Right ventricle myocardium inferior (tissue), 1 donor: ENCODE results near the gene GALNT9. TPM values are rescaled to one million over a fixed set of nuclear protein-coding genes. Genes with fewer than 3 reads are reported as not detected.
"Not testable (repeated sequence)": the region's sequence is repeated elsewhere in the genome, so short reads cannot be mapped to it uniquely, and the experiment has no call there.

ENCODE experiments used
- ATAC-seq: fragments of 200-7000 bp; cut with Tn5 transposase; one replicate; pipeline ENCODE4 v1.9.1; 2020; ENCODE audit warnings: mild to moderate bottlenecking, moderate library complexity
- DNase-seq: peaks from one replicate; pipeline ENCODE4 v3.0.0; 2021; ENCODE audit errors: missing footprints
- intact Hi-C: fragments of 100-400 bp; cut with DNase I; formaldehyde crosslinking; loops from one replicate; pipeline ENCODE4 v1.11.0; 2022
- total RNA-seq: library from RNA; stranded (reverse); fragmentation: NEBNext Ultra II Directional; extraction: Animal tissue kit (Norgen Biotek cat#: 25700); gene quantifications from one replicate; pipeline ENCODE4 v1.2.1, GENCODE V29; 2021
- donor health status: DM: no; HTN: yes; CAD: no; lungs with severe emphysema.

The GALNT9 gene
- total RNA-seq, 1 donor from 2014 or later = not detected

DNA sequence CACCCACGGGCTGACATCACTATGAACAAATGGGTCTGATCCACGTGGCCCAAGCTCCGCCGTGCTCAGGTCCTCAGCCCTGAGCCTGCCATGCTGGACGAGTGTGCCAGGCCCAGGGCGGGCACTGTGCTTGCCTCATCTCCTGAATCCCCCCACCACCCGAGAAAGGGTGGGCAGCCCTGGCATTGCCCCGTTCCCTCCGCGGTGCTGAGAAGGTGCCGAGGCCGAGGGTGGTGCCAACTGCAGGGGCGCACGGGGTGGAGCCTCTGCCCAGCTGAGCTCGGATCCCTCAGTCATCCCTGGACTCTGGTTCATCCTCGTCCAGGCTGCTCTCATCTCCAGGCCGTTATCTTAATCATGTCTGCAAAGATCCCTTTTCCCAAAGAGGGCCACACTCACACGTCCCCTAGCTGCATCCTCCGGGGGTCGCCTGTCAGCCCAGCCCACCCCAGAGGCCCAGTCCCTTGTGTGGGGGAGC is 124.6 kb downstream of the GALNT9 start:
- intact Hi-C loops = no loop called here
- ATAC-seq = no peak
- no peak for DNase-seq

DNA sequence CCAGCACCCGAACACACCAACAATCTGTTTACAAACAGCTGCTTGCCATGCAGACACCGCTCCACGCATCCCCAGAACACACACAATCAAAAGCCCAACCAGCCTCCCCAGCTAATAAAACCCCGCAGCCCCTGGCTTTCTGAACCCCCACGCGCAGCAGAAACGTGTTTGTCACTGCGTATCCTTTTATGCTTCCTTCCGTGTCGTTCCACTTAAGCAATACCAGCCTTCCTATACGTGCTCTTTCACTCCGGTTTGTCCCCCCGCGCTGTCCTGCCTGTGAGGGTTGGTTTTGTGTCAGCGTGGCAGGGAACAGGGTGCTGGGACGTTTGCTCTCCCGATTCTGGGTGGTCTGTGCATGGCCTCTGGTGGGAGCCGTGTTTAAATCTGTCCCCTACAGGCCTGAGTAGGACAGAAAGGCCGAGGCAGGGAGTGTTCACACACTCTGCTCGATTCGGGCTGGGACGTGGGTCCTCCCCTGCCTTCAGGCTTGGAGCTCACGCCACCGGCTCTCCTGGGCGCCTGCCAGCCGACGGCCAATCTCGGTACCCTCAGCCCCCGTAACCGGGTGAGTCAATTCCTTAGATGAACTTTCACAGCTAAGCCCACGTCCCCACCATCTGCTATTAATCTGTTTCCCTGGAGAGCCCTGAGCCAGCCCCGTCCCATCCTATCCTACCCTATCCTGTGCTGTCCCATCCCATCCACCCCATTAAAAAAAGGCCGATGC is 125.2 kb downstream of the GALNT9 start:
- intact Hi-C loops = no loop called here
- DNase-seq (peak; percentile 51), ATAC-seq (no peak)

DNA sequence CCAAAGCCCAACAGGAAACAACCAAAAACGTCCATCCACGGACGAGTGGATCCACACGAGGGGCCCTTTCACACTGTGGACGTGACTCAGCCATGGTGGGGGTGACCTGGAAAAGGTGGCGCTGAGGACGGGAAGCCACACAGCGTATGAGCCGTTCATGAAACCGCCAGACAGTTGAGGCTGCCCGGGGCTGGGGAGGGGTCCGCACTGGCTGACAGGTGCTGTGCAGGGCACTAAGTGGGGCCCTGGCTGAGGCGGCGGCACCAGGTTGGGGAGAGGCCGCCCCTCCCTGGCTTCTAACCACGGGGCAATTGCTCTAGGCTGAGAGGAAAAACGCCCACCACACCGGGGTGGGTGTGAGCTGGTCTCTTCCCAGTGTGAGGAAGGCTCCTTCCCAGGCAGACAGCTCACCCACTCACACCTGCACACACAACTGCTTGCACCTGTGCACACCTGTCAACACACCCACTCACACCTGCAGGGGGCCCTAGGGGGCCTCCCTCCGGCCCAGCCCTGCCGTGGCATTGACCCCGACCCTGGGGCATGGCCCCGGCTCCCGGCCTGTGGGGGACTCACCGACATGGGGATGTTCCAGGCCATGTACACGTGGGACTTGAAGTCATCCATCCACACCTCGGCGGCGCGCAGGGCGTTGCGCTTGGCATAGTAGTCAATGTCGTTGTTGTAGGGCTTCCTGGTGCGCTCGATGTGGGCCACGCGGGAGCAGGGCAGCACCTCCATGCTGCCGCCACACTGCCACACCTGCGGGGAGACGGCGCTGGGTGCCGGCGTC is 126.3 kb downstream of the GALNT9 start:
- no peak for ATAC-seq

DNA sequence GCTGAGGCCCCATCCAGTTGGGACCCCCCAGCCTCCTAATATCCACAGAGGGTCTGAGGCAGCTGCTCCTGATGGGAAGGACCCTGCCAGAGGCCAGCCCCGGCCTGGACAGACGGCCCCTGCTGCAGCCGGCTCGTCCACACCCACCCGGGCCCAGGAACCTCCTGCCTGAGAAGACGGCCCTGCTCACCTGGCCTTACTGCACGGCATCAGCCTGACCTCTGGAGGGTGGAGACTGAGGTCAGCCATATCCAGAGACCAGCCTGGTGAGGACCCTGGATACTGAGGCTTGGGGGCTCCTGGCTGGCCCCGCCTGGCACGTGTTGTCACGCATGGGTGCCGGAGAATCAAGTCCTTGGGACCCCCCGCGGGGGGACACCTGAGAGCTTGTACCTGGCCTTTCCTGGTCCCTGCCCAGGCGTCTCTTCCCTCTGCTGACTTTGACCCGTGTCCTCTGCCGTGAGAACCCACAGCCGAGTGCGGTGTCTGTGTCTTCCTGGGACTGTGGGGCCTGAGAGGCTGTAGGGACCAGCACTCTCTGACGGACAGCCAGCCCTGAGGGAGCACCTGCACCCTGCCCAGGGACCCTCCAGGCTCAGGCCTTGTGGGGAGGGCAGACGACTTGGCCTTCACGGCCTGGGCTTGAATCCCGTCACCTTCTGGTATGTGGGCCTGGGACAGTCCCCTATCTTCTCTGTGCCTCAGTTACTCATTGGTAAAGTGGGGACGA is 127.8 kb downstream of the GALNT9 start:
- intact Hi-C loops = no loop called here
- no peak for ATAC-seq
- DNase-seq = peak; percentile 61

More for the DNA sequence above, 126.3 kb downstream of the GALNT9 start:
- intact Hi-C loops = no loop called here
- peak; percentile 64 for DNase-seq

DNA sequence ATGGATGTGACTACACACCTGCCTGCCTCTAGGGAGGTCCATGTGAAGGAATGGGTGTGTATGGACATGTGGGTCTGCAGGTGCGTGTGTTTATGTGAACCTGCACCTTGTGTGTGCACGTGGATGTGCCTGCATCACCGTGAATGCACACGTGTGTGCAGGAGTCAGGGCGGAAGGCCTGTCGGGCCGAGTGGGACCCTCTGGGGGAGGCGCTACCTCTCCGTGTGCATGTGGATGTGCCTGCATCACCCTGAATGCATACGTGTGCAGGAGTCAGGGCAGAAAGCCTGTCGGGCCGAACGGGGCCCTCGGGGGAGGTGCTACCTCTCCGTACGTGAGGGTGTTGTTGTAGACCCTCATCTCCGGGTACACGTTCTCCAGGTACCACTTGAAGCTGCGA is 128.6 kb downstream of the GALNT9 start:
- intact Hi-C loops = no loop called here
- DNase-seq (no peak), ATAC-seq (no peak)

DNA sequence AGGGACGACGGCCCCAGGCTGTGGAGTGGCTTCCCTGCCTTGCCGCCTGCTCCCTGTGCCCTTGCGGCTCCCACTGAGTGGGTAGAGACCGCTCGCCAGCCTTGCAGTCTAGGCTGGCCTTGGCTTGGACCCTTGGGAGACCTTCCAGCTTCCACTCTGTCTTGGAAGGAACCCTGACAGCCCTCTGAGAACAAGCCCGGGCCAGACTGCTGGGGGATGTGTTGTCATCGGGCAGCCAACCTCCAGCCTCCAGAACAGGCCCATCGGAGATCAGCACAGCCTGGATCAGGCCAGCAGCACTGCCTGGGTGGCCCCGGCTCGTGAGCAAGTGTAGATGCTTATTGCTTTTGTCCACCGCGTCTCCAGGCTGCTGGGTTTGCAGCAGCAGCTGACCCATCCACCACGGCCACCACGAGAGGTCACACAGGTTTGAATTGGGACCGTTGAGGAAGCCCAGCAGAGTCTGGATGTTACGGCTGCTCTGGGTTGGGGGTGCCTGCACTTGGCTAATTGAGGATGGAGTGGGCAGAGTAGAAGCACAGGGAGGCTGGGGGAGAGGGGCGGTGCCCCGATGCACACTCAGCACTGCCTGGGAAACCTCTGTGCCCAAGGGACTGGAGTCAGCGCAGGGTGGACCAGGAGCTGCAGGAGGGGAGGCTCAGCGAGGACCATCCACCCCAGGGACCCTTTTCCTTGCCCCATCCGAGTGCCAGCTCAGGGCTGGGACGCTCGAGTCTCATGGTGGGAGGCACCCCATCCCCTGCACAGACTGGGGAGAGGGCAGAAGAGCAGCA is 129.7 kb downstream of the GALNT9 start:
- DNase-seq = peak; percentile 63
- ATAC-seq = no peak
- intact Hi-C loops = no loop called here

DNA sequence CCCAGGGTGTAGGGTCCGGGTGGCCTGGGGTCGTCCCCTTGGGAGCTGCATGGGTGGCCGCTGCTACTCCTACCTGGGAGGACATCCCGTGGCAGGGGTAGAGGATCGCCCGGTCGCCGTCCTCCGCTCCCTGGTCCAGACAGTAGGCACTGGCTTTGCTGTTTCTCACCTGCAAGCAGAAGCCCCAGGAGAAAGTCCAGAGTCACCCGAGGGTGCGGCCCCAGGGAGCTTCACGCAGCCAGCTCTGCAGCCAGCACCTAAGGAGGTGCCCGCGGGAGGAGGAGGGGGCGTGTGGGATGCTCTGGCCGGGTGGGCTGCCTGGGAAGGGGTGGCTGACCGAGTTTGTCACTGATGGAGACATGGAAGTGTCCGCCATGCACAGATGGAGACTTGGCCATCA is 130.3 kb downstream of the GALNT9 start:
- peak; percentile 45 for DNase-seq
- intact Hi-C loops = no loop called here
- ATAC-seq = no peak

DNA sequence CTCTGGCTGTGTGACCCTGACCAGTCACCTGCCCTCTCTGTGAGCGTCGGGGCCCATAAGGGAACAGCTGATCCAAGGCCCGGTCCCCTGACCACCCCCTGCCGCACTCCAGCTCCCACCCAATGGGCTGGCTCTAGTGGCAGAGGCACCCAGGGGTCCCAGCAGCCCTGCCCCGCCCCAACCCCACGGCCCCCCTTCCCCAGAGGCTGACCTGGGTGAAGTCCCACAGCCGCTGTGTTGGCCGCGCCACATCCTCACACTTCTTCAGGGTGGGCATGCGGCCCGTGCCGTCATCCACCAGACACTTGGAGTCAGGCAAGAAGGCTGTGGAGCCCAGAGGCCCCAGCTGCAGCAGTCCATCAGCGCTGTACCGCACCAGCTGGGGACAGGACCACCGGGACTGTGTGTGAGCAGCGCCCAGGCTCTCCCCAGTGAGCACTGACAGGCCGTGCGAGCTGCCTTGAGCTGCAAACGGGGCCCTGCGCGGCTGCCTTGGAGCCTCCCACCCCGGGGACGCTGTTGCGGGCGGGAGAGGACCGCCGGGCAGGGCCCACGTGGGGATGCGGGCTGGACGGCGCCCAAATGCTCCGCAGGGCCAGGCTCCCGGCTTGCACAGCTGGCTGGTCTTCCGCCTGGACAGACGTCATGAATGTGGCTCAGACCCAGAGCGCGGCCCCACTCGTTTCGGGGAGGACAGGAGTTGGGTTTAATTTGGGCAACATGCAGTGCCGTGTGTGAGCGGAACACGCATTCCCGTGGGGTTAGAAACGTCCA is 131.6 kb downstream of the GALNT9 start:
- intact Hi-C loops = no loop called here
- ATAC-seq (peak; percentile 53), DNase-seq (peak; percentile 73)

DNA sequence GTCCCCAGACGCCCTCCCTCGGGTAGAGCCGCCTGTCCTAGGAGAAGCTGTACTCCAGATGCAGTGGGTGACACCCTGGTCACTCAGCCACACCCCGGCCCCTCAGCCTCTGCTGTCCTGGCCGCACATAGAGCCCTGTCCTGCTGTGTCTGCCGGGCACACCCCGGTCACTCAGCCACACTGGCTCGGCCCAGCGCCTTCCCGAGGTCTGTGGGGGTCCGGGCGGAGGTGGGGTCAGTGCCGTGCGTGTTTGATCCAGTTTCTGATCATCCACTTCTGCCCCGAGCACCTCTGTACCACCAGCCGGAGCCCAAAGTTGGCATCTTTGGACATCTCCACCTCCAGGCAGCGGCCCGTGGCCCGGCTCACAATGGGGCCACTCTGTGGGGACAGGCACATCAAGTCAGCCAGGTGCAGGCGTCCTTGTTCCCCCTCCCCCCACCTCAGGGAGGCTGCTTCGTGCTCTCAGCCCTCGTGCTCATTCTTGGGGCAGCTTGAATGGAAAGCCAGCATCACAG is 132.5 kb downstream of the GALNT9 start:
- peak; percentile 64 for DNase-seq
- no peak for ATAC-seq
- intact Hi-C loops = no loop called here

DNA sequence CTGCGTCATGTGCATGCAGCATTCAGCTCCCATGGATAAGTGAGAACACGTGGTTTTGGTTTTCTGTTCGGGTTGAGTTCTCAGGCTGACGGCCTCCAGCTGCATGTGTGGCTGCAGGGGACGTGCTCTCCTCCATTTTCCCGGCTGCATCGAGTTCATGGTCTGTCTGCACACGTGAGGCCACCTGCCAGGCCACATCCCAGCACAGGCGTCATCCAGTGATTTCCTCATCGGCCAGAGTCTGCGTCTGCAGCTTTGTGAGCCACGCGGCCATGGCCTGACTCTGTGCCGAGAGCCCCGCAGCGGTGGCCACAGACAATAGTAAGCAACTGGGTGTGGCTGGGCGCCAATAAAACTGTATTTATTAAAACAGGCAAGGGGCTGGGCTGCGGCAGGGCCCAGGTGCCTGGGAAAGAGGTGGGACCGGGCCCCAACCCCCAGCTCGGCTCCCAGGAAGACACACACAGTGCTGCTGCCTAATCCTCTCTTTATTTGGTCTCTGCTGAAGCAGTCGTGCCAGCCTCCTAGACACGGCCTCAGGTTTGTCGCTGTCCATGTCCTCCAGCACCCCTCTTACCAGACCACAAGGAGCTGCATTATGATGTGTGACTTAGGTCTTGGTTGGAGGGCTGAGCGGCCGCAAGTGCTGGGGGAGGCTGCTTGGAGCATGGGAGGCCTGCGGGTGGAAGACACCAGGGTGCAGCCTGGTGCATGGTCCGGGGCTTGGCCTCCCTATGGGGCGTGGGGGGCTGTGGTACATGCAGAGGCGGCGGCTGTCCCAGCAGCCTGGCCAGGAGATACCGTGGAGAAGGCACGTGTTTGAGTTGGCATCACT is 133.1 kb downstream of the GALNT9 start:
- DNase-seq (peak; percentile 61), ATAC-seq (no peak)
- intact Hi-C loops = no loop called here

DNA sequence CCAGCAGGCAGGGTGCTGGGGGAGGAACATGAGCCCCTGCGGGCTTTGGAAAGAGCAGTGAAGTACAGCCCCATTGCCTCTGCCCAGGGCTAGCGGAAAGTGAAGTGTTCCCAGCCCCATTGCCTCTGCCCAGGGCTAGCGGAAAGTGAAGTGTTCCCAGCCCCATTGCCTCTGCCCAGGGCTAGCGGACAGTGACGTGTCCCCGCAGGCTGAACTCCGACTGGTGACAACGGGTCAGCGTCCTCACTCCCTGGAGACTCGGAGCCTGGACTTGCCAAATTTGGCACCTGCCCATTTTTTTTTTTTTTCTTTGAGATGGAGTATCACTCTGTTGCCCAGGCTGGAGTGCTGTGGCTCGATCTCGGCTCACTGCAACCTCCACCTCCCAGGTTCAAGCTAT is 134.1 kb downstream of the GALNT9 start:
- ATAC-seq, intact Hi-C loops: not testable (repeated sequence)
- DNase-seq = peak; percentile 22

DNA sequence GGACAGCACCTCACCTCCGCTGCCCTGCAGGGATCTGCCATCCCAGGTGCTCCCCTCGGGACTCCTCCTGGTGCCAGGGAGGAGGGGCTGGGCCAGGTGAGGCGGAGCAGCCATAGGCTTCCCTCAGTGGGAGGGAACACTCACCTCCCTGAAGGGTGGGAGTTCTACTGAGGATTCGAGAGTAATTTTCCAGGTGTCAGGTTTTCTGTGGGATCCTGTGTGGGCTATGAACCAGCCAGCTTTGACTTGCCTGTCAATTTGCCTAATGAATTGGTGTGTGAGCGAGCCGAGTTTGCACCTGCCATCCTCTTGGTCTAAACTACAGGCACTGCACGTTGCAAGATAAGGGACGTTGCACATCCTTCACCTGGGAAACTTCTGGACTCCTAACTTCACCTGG is 134.8 kb downstream of the GALNT9 start:
- ATAC-seq = no peak
- intact Hi-C loops = no loop called here
- DNase-seq = peak; percentile 18

DNA sequence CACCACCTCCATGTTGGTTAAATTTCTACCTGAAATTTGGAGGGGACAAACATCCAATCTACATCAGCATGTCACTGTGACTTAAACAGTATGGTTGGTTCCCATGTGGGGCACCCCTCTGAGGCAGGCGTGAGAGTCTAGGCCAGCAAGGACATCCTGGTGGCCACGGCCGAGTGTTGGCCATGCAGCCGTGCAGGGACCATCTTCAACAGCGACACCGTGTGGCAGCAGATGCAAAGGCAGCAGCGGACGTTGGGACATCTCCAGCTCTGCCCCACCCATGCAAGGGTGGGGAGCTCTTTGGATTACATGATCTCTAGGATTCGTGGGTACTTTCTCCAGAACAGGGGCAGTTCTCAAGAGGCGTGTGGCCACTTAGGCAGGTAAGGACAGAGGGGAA is 135.3 kb downstream of the GALNT9 start:
- ATAC-seq (no peak), DNase-seq (peak; percentile 25)
- intact Hi-C loops = no loop called here

DNA sequence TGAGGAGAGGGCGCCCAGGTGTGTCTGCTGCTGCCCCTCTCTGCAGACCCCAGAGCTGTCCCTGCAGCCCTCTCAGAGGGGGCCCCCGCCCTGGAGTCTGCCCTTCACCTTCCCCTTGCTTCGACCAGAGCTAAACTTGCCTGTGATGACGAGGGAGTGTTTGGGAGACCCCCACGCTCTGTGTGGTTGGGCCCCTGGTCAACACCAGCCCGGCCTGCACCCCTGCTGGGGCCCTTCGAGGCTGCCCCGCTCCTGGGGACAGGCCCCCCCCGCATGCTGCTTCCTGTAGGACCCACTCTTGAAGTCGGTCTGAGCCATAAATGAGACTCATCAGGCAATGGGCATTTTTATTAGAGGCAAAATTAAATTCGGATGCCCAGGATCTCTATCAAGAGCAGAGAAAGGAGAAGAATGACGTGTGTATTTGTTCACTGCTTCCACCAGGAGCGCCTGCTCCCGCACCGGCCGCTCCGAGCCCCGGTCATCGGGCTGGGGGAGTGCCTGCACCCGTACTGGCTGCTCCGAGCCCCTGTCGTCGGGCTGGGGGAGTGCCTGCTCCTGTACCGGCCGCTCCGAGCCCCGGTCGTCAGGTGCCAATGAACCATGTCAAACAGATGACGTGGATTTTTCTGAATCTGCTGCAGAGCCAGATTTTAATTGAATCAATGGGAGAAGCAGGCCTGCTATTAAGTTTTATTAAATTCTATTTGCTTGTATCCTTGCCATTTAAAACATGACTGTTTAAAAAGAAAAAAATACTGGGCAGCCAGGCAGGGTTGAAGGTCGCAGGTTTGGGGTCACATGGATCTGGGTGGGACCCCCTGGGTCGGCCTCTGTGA is 137.5 kb downstream of the GALNT9 start:
- DNase-seq = peak; percentile 39
- intact Hi-C loops = no loop called here
- ATAC-seq = no peak

DNA sequence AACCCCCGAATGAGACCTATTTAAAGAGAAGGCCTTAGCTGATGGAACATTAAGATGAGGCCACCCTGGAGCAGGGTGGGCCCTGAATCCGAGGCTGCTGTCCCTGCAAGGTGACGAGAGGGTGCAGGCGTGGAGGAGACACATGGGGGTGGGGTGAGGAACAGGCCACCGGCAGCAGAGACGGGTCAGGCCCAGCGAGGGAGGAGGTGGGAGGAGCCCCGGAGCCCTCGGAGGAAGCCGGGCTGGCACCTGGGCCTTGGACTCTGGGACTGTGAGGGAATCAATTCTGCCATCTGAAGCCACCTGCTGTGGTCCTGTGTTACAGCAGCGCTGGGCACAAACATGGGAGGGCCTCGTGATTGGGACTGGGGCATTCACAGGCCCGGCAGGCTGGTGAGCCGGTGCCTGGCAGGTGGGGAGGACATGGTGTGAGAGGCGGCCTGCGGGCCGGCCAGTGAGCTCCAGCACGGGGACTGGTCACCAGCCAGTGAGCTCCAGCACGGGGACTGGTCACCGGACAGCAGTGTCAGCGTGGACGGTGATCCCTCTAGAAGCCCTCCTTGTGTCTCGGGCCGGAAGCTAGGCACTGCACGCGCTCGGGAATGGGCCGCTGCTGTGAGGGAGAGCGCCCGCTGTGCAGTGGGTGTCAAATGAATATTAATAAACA is 138.4 kb downstream of the GALNT9 start:
- intact Hi-C loops = no loop called here
- no peak for ATAC-seq
- DNase-seq = peak; percentile 45
